Left hindlimb (tissue), 1 donor: ENCODE data around the gene RELA.
"Not testable (repeated sequence)": the region's sequence is repeated elsewhere in the genome, so short reads cannot be mapped to it uniquely, and the experiment has no call there.

Source experiments
- DNase-seq: peaks from one replicate; pipeline ENCODE4 v3.0.0-alpha.2; 2018

Gene RELA

DNA sequence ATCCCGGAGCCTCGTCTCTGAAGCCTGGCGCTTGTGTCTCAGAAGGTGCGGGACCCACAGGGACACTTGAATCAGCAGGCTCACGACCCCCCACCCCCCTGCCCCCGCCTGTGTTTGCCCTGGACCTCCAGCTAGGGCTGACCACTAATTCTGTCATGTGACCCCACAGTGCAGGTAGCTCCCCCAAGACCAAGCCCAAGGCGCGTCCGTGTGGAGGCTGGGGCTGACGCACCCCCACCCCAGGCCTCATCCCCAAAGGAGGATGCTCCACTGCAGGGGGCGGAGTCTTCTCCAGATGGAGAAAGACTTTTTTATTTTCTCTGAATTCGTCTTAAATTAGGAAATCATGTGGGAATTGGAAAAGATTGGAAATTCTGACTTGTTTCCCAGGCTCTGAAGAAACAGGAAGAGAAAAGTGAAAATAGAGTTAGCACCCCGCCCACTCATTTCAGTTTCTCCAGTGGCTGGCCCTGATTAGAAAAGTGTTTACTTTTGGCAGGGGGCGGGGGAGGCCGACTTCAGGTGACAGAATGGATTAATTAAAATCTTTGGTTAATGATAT is 1.0 kb upstream of the RELA start:
- DNase-seq, result peak; percentile 79

DNA sequence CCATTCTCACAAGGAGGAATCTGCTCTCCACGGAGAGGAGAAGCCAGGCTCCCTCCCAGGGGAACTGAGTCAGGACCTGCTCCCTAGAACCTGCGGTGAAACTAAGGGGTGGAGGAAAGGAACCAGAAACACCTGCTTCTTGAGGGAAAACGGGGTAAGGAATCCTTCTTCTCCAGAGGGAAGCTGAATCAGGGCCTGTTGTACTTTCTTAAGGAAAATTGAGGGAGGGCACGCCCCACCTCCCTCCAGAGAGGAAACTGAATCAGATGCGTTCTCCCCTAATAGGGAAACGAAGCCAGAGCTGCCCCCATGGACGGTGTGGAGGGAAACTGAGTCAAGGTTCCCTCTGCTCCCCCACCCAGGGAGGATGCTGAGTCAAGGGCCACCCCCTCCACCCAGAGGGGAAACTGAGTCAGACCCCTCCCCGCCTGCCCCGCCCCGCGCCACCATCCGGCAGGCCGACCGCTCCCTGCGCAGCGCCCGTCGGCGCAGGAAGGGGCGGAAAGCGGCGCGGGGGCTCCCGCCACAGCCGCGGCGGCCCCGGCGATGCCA is 393 bp downstream of the RELA start:
- no peak for DNase-seq

DNA sequence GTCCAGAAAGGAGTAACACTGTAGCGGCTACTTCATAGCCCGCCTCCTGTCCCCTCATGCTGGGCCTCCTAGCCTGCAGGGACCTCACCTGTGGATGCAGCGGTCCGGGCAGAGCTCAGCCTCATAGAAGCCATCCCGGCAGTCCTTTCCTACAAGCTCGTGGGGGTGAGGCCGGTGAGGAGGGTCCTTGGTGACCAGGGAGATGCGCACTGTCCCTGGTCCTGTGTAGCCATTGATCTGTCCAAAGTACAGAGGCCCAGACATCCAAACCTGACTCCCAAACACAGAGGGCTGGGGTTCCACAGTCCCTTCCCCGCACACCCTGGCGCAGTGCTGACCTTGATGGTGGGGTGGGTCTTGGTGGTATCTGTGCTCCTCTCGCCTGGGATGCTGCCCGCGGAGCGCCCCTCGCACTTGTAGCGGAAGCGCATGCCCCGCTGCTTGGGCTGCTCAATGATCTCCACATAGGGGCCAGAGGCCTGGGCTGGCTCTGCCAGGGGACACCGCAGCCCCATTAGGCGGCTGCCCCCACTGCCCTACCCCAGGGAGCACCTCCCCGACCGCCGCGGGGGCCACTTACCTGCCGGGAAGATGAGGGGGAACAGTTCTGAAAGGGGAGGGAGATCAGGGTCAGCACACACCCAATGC is 993 bp downstream of the RELA start:
- DNase-seq, result peak; percentile 48

DNA sequence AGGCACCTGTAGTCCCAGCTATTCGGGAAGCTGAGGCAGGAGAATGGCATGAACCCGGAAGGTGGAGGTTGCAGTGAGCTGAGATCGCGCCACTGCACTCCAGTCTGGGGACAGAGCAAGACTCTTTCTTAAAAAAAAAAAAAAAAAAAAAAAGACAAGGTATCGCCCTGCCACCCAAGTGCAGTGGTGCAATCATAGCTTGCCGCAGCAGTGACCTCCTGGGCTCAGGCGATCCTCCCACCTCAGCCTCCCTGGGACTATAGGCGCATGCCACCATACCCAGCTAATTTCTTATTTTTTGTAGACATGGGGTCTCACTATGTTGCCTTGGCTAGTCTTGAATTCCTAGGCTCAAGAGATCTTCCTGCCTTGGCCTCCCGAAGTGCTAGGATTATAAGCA is 1.8 kb downstream of the RELA start:
- DNase-seq, result not testable (repeated sequence)

DNA sequence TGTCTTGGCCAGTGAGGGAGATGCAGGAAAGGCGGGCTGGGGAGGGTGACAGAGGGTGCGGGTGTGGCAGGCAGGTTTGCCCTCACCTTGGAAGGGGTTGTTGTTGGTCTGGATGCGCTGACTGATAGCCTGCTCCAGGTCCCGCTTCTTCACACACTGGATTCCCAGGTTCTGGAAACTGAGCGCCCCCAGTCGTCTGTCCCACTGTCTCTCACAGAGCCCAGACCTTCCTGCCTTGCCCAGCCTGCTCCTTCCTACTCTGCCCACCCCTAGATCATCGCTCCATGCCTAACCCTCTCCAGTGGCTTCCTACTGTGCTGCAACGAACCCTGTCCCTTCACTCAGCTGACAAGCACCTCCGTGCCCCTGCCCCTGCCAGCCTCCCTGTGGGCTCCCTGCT is 2.7 kb downstream of the RELA start:
- no peak for DNase-seq

DNA sequence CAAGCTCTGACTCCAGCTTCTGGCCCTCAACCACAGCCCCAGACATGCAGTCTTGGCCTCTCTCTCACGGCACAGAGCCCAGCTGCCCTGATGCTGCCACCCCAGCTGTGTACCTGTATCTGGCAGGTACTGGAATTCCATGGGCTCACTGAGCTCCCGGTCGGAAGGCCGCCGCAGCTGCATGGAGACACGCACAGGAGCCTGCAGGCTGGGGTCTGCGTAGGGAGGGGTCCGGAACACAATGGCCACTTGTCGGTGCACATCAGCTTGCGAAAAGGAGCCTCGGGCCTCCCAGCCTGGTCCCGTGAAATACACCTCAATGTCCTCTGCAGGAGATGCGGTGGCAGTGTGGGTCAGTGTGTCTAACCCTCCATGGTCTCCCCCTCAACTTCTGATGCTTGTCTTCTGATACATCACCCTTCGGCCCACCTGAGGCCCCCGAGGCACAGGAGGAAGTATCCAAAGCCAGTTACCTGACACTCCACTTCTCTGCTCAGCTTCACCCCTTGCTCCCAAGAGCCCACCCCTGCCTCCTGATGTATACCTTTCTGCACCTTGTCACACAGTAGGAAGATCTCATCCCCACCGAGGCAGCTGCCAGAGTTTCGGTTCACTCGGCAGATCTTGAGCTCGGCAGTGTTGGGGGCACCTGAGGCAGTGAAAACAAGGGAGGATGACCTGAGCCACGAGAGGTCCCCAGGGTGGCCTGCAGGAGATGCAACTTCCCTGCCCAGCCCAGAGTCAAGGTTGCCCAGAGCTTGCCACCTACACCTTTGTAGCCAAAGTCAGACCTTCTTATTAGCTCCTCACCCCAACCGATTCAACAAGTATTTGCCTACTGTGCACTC is 4.3 kb downstream of the RELA start:
- DNase-seq, result no peak

DNA sequence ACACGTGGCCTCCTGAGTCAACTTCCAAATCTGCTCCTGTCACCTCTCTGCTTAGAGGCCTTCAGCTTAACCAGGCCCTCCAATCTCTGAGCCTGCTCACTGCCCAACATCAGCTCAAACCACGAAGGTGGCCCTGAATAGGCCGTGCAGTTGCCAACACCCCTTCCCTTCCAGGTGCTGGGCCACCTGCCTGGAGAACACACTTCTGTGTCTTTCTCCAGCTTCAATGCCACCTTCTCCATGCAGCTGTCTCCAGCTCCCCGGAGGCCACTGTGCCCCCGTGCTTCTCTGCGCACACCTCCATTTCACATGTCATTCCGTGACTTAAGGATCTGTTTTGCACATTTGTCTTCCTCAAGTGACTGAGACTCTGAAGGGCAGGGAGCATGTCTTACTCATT is 5.3 kb downstream of the RELA start:
- DNase-seq, result no peak

DNA sequence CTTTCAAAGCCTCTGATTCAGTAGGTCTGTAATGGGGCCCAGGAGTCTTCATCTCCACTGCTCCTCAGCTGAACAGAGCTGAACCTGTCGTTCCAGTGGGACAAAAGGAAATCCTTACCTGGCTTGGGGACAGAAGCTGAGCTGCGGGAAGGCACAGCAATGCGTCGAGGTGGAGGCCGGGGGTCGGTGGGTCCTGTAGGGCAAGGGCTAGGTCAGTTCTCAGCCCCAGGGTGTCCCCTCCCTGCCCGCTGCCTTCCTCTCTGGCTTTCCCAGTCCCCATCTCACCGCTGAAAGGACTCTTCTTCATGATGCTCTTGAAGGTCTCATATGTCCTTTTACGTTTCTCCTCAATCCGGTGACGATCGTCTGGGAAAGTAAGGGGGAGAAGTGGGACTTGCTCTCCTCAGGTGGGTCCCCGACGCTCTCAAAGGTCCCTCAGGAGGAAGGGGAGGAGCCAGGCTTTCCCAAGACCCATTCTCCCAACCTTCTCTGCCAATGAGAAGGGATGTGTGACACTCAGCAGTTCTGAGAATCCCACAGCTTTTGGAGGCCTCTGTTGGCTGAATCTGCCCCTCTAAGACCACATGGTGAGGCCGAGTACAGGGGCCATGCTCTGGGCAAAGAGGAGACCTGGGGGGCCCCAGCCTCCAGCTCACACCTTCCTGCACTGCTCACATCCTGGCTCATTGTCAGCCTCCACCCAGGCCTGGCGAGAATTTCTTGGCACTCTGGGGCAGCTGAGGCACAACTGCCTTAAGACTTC is 7.0 kb downstream of the RELA start:
- no peak for DNase-seq

DNA sequence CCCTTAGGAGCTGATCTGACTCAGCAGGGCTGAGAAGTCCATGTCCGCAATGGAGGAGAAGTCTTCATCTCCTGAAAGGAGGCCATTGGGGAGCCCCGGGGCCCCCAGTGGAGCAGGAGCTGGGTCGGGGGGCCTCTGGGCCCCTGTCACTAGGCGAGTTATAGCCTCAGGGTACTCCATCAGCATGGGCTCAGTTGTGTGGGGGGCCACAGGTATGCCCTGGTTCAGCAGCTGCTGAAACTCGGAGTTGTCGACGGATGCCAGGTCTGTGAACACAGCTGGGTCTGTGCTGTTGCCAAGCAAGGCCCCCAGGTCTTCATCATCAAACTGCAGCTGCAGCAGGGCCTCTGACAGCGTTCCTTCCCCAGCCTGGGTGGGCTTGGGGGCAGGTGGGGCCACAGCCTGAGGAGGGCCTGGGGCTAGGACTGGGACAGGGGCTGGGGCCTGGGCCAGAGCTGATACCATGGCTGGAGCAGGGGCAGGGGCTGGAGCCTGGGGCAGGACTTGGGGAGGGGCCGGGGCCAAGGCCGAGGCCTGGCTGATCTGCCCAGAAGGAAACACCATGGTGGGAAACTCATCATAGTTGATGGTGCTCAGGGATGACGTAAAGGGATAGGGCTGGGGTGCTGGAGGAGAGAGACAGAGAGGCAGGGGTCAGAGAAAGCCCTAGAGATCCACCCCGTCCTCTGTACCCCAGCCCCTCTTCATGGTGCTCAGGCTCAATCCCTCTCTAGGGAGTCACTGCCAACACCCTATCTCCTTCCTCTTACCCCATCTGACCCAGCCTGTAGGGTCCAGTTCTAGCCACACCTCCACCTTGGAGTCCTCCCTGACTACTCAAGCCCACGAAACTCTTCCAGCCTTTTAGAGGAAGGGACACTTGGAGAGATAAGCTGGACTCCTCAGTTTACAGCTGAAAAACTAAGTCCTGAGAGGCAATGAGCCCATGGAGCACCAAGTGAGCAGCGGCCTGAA is 8.1 kb downstream of the RELA start:
- peak; percentile 42 for DNase-seq

DNA sequence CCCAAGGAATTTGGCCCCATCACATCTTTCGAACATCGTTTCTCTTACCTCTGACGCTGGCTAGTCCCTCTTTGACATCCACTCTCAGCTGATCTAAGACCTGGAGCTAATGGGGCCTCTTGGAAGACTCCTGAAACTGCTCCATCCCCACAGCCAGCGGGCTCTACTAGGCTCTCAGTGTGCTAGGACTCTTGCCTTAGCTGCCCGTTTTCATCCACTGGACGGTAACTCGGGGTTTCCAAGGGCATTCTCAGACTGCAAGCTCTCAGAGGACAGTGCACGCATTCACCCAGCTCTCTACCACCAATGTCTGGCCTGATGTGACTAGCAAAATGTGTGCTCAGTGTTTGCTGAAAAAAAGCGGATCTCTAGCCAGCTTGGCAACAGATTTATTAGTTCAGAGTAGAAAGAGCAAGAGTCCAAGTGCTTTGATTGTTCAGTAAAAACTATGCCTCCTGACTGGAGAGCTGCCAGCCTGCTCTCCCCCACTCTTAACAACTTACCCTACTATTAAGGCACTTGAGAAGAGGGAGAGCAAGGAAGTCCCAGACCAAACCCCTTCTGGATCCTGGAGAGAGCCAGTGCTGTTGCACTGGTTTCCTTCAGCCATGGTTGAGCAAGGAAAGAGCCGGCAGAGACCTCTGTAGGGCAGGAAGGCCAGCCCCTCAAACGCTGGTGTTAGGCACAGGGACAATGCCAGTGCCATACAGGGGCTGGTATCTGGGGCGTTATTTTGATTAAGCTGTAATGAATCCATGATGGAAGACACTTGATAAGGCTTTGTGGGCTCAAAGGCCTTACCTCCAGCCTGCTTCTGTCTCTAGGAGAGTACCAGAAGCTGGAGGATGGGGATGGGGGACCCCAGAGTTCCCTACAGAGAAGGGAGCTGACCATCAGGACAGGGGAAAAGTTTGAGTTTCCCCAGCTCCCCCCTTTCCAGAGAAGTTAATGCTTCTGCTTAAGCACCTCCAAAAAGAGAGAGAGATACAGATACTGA is 9.2 kb downstream of the RELA start:
- no peak for DNase-seq

DNA sequence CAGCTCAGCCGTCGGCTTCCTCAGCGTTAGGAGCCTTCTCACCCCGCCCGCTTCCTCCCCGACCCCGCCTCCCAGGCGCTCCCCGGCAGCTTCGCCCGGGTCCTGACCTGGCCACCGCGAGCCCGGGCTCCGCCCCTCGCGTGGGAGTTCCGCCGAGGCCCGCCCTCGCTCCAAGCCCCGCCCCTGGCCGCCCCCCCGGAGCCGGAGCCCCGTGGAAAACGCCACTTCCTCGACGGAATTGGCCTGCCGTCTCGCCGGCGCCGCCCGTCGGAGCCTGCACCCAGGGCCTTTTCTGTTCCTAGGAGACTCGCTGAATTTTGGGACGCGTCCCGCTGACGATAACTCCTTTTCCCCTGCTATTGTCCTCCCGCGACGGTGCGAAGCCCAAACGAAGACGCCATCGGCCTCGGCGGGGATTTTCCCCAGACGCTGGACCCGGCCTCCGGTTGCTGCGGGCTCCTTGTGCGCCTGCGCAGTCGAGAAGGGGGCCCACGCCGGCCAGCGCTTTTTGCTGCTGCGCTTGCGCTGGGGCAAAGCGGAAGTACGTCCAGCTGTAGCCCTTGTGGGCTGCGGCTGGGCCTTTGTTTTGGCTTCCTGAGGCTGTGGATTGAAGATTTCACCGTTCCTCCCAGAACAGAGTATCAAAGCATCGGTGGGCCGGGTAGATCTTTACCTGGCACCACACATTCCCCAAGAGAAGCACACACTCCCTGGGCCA is 10.0 kb downstream of the RELA start:
- peak; percentile 95 for DNase-seq

DNA sequence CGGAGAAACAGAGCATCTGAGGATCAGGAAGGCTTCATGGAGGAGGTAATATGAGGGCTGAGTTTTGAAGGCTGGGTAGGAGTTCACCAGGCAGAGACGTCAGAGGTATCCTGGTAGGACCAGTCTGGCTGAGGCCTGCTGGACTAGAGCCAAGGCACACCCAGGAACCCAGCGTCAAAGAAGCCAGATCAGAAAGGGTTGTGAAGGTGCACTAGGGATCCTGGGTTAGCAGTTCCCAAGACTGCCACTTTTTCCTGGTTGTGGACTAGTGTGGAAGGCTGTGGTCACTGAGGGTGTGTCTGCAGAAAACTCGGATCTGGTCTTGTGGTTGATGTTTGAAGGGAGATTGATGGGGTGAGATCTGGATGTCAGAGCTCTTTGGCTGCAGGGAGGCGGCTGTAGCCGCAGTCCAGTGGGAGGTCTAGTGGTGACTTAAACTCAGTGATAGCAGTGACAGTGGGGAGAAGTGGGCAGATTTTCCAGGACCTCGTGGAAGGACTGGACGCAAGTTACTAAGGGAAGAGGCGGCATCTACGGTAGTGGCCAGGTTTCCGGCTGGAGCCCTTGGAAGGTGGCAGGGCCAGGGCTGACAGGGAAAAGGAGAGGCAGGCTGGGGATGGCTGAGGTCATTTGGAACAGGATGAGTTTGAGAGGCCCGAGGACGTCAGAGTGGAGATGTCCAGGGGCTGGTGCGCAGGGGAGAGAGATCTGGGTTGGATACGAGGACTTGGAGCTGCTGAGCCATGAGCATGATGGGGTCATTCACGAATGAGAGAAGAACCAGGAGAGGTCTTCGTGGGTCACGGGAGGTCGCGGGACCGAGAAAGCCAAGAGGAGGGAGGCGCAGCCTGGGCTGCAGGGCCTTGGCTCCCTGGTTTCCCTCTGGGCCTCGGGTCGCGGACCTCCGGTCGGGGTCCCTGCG is 10.9 kb downstream of the RELA start:
- peak; percentile 74 for DNase-seq

DNA sequence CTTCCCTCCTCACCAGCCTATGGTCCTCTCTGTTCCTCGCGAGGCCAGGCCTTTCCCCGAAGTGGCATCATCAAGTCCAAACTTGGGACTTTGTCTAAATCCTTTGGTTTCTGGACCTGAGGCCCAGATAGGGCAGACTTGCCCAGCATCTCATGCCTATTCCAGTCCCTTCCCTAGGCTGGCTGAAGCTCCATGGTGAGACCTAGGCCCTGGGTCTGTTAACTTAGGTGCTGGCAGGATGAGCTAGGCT is 11.5 kb downstream of the RELA start:
- DNase-seq, result no peak

DNA sequence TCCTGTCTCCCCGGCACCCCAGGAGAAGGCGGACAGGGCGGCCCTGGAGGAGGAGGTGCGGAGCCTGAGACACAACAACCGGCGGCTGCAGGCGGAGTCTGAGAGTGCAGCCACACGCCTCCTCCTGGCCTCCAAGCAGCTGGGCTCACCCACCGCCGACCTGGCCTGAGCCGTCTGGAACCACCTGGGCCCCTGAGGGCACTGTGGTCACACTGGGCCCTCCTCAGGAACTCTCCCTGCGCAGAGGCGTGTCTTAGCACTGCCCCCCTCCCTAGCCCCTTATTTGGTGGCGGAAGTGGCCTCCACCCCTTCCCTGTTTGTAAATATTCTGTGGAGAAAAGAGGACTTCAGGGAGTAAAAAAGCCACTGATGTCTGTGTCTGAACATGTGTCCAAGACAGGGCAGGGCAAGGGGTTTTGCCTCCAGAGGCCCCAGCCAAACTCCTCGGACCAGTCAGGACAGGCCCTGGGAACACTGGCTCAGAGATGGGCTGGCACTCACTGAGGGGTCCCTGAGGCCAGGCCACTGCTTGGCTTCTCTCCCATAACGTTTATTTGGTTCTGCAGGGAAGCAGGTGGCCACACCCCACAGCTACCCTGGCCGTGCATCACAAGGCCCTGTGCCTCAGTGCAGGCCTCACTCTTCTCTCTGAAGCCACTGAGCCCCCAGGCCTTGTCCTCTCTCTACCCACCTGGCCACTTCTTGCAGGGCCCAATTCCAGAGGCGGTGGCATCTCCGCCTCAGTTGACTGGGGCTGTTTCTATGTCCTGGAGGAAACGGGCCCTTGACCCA is 12.0 kb downstream of the RELA start:
- peak; percentile 51 for DNase-seq

DNA sequence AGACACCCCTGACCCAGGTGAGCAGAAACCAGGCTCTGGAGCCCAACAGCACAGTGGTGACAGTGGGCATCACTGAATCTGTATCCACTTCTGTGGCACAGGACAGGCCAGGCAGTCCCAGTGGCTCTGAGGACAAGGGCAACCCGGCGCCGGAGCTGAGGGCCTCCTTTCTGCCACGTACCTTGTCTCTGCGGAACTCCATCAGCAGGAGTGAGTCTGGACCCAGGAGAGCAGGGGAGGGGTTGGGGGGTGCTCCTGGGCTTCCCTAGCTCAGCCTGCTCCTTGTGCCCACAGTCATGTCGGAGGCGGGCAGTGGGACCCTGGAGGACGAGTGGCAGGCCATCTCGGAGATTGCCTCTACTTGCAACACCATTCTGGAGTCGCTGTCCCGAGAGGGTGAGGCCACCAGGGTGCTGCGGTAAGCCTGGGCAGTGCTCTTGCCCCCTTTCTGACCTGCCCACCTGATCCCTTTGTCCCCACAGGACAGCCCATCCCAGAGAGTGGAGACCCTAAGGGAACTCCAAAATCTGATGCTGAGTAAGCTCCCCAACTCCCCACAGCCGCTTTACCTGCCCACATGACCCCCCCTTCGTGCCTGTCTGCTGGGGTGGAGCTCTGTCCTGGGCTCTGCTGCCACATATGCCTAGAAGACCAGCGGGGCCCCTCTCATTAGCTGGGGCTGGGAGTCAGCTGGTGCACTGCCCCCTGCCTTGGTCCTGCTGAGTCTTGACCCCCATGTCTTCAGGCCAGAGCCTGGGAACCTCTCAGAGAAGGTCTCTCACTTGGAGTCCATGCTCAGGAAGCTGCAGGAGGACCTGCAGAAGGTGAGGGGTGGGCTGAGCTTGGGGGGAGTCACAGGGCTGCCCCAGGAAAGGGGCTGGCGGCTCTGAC is 12.8 kb downstream of the RELA start:
- peak; percentile 26 for DNase-seq

DNA sequence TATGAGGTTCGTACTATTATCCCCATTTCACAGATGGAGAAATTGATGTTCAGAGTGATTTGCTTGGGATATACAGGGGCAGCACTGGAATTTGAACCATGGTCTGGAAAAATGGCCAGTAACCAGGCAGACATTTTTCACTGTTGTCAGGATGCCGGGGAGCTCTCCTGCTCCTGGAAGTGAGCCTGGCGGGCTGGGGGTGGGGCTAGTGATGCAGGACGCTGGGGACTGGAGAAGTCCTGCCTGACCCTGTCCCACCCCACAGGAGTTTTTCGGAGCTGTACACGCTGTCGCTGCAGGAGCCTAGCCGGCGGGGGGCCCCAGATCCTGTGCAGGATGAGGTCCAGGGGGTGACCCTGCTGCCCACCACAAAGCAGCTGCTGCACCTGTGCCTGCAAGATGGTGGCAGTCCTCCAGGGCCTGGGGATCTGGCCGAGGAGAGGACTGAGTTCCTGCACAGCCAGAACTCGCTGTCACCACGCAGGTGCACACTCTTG is 13.7 kb downstream of the RELA start:
- DNase-seq, result peak; percentile 41
